Naive thymus-derived CD4-positive, alpha-beta T cell (primary cell): ENCODE measurements around the gene BICD2. TPM values are rescaled to one million over a fixed set of nuclear protein-coding genes. Genes with fewer than 3 reads are reported as not detected.

Experiments
- ATAC-seq: fragments of 150-1000 bp; cut with Tn5 transposase; 2 replicates; pipeline ENCODE4 v1.10.0; 2021; ENCODE audit warnings: mild to moderate bottlenecking, moderate library complexity
- CTCF ChIA-PET: fragments of 350-600 bp; sonication (Branson Sonifier 250); formaldehyde crosslinking; loops from one replicate; lab custom pipeline; 2021; ENCODE audit warnings: antibody characterized with exemption; lab: Charles Lee
- POLR2A ChIA-PET: fragments of 350-600 bp; sonication (Branson Sonifier 250); formaldehyde crosslinking; loops from one replicate; lab custom pipeline; 2021; ENCODE audit warnings: antibody characterized with exemption, inconsistent platforms; lab: Charles Lee
- DNase-seq, 9 donors: peaks; one replicate each; pipeline versions ENCODE4 v3.0.0 to v3.0.0-alpha.2; 2020 to 2022; ENCODE audit warnings: mixed read lengths in 1 of 9
- H3K27ac ChIP-seq: one replicate; pipeline ENCODE4 v1.7.0; 2013; ENCODE audit warnings: mild to moderate bottlenecking, low read depth, low read length, moderate library complexity
- H3K27me3 ChIP-seq, 2 donors: one replicate each; pipeline ENCODE4 v1.7.0; 2013; ENCODE audit warnings: low read length in 2 of 2, mild to moderate bottlenecking in 2 of 2, moderate library complexity in 2 of 2; ENCODE audit not compliant: control insufficient read depth in 2 of 2, insufficient read depth in 2 of 2
- H3K36me3 ChIP-seq, 3 experiments: 1 replicate in 2 of 3; 2 replicates in 1 of 3; pipeline ENCODE4 v1.7.0; 2013; ENCODE audit warnings: low read length in 3 of 3, mild to moderate bottlenecking in 3 of 3, moderate library complexity in 1 of 3; ENCODE audit not compliant: insufficient read depth in 3 of 3, control insufficient read depth in 2 of 3
- H3K4me1 ChIP-seq, 2 donors: one replicate each; pipeline ENCODE4 v1.7.0; 2013; ENCODE audit warnings: low read length in 2 of 2, mild to moderate bottlenecking in 2 of 2, moderate library complexity in 1 of 2; ENCODE audit not compliant: control insufficient read depth in 2 of 2, insufficient read depth in 2 of 2
- H3K4me3 ChIP-seq: 2 replicates; pipeline ENCODE4 v1.7.0; 2013; ENCODE audit warnings: mild to moderate bottlenecking, low read length
- H3K9me3 ChIP-seq, 3 experiments: 1 replicate in 2 of 3; 2 replicates in 1 of 3; pipeline ENCODE4 v1.7.0; 2013; ENCODE audit warnings: low read length in 3 of 3; ENCODE audit not compliant: control insufficient read depth in 2 of 3
- H3K27ac Mint-ChIP-seq, 9 donors: one replicate each; pipeline ENCODE4 v1.8.0; 2020 to 2022; ENCODE audit warnings: mixed read lengths in 9 of 9, mild to moderate bottlenecking in 8 of 9, moderate library complexity in 5 of 9, inconsistent platforms in 2 of 9
- H3K27me3 Mint-ChIP-seq, 5 donors: one replicate each; pipeline ENCODE4 v1.8.0; 2021 to 2022; ENCODE audit warnings: mixed read lengths in 5 of 5, mild to moderate bottlenecking in 1 of 5
- H3K36me3 Mint-ChIP-seq, 5 donors: one replicate each; pipeline ENCODE4 v1.8.0; 2020 to 2022; ENCODE audit warnings: mixed read lengths in 5 of 5, mild to moderate bottlenecking in 3 of 5, inconsistent platforms in 1 of 5
- H3K4me1 Mint-ChIP-seq, 7 donors: one replicate each; pipeline ENCODE4 v1.8.0; 2020 to 2022; ENCODE audit warnings: mixed read lengths in 7 of 7, mild to moderate bottlenecking in 3 of 7, inconsistent platforms in 1 of 7
- H3K4me3 Mint-ChIP-seq, 10 donors: one replicate each; pipeline ENCODE4 v1.8.0; 2020 to 2022; ENCODE audit warnings: mild to moderate bottlenecking in 10 of 10, mixed read lengths in 10 of 10, moderate library complexity in 6 of 10, inconsistent platforms in 2 of 10
- H3K9me3 Mint-ChIP-seq, 11 donors: one replicate each; pipeline ENCODE4 v1.8.0; 2020 to 2022; ENCODE audit warnings: mixed read lengths in 11 of 11, mild to moderate bottlenecking in 4 of 11, inconsistent platforms in 1 of 11, moderate library complexity in 1 of 11
- intact Hi-C, 2 donors: fragments of 100-400 bp; cut with micrococcal nuclease; formaldehyde crosslinking; loops; one replicate each; pipeline ENCODE4 v1.15.1; 2023
- polyA plus RNA-seq, 2 donors: library from polyadenylated mRNA; unstranded; fragments of 300-500 nt; fragmentation: Illumina TruSeq; gene quantifications; one replicate each; pipeline ENCODE4 v1.2.3, GENCODE V29; 2021
- total RNA-seq, 6 experiments: library from RNA in 5 of 6; stranded (reverse) in 5 of 6; gene quantifications; 1 replicate in 5 of 6; 2 replicates in 1 of 6; pipeline ENCODE4 v1.2.3 and lab custom pipeline; 2021 to 2026

Gene BICD2
- total and polyA plus RNA-seq, 7 experiments from 2014 or later, result 7.4 to 28.8 (median 27.4) TPM

GRCh38 chr9:92747459-92748232, 17.0 kb downstream of the BICD2 start:
- H3K9me3 Mint-ChIP-seq, result peaks cover 0 to 5% (median 0%) of the 10 kb centered on the region in 11 donors
- H3K4me3 Mint-ChIP-seq, result peak overlapping the region in 1 of 10 donors; percentile 25
- ATAC-seq (peak; percentile 14), DNase-seq (no peak)
- peaks cover 32 to 81% (median 73%) of the 10 kb centered on the region in 7 donors for H3K4me1 Mint-ChIP-seq
- H3K27ac Mint-ChIP-seq, result peak overlapping the region in 4 of 9 donors; percentile 12 to 69 (median 33)
- Histone ChIP-seq H3K4me1 (peaks cover under 1 to 6% of the 10 kb centered on the region in 2 donors), H3K36me3 (no peaks in the 10 kb centered on the region), H3K27me3 (no peaks in the 10 kb centered on the region), H3K4me3 (no peak overlapping the region), H3K27ac (no peak overlapping the region), H3K9me3 (no peaks in the 10 kb centered on the region)
- H3K27me3 Mint-ChIP-seq, result no peaks in the 10 kb centered on the region
- ChIA-PET CTCF (no interaction called here), POLR2A (no interaction called here)
- intact Hi-C loops, result no loop called here
- H3K36me3 Mint-ChIP-seq, result peaks cover 0 to 22% (median 5%) of the 10 kb centered on the region in 5 donors

GRCh38 chr9:92746567-92747458, 17.8 kb downstream of the BICD2 start:
- no peaks in the 10 kb centered on the region for H3K9me3 ChIP-seq
- no peaks in the 10 kb centered on the region for H3K4me1 ChIP-seq
- H3K27me3 ChIP-seq, result no peaks in the 10 kb centered on the region
- no peak overlapping the region for H3K4me3 ChIP-seq
- DNase-seq (no peak), ATAC-seq (no peak)
- POLR2A ChIA-PET, result no interaction called here
- Mint-ChIP-seq H3K27ac (peak overlapping the region in 2 of 9 donors; percentile 45 to 84), H3K36me3 (peaks cover 0 to 15% (median 4%) of the 10 kb centered on the region in 5 donors), H3K4me1 (peaks cover 24 to 80% (median 72%) of the 10 kb centered on the region in 7 donors), H3K4me3 (peak overlapping the region in 2 of 10 donors; percentile 28 to 33), H3K27me3 (no peaks in the 10 kb centered on the region), H3K9me3 (no peaks in the 10 kb centered on the region)
- intact Hi-C loops, result no loop called here
- CTCF ChIA-PET, result no interaction called here
- no peak overlapping the region for H3K27ac ChIP-seq
- H3K36me3 ChIP-seq, result no peaks in the 10 kb centered on the region

- ATAC-seq, result no peak
- H3K36me3 Mint-ChIP-seq, result peaks cover 0 to 12% (median 4%) of the 10 kb centered on the region in 5 donors
- ChIA-PET CTCF (no interaction called here), POLR2A (no interaction called here)
- H3K36me3 ChIP-seq, result no peaks in the 10 kb centered on the region
- H3K27ac Mint-ChIP-seq, result no peak overlapping the region
- H3K9me3 ChIP-seq, result no peaks in the 10 kb centered on the region
- peaks cover 27 to 83% (median 75%) of the 10 kb centered on the region in 7 donors for H3K4me1 Mint-ChIP-seq
- no peak overlapping the region for H3K27ac ChIP-seq
- no peaks in the 10 kb centered on the region for H3K27me3 ChIP-seq
- H3K9me3 Mint-ChIP-seq, result no peaks in the 10 kb centered on the region
- peaks cover 0 to 2% of the 10 kb centered on the region in 2 donors for H3K4me1 ChIP-seq
- H3K4me3 Mint-ChIP-seq, result peak overlapping the region in 3 of 10 donors; percentile 10 to 29 (median 28)
- intact Hi-C loops, result no loop called here
- H3K4me3 ChIP-seq, result no peak overlapping the region
- no peaks in the 10 kb centered on the region for H3K27me3 Mint-ChIP-seq
- DNase-seq, result no peak
Observed at GRCh38 chr9:92745881-92746280, 18.8 kb downstream of the BICD2 start.

GRCh38 chr9:92745331-92745730, 19.3 kb downstream of the BICD2 start:
- CTCF ChIA-PET, result interaction anchor here (0.6 kb wide), 1 partner anchor 444 kb away, joined by 3 read pairs; no protein-coding TSS in a partner anchor
- H3K4me3 Mint-ChIP-seq, result peak overlapping the region in 1 of 10 donors; percentile 28
- H3K27ac Mint-ChIP-seq, result peak overlapping the region in 2 of 9 donors; percentile 30 to 37
- H3K27me3 Mint-ChIP-seq, result no peaks in the 10 kb centered on the region
- peaks cover 0 to 9% (median 4%) of the 10 kb centered on the region in 5 donors for H3K36me3 Mint-ChIP-seq
- no peak for ATAC-seq
- no peaks in the 10 kb centered on the region for H3K36me3 ChIP-seq
- no peak for DNase-seq
- H3K9me3 ChIP-seq, result no peaks in the 10 kb centered on the region
- intact Hi-C loops, result no loop called here
- no peaks in the 10 kb centered on the region for H3K9me3 Mint-ChIP-seq
- peaks cover 33 to 83% (median 75%) of the 10 kb centered on the region in 7 donors for H3K4me1 Mint-ChIP-seq
- H3K4me1 ChIP-seq, result peaks cover 0 to 7% of the 10 kb centered on the region in 2 donors
- H3K27me3 ChIP-seq, result no peaks in the 10 kb centered on the region
- POLR2A ChIA-PET, result no interaction called here
- H3K4me3 ChIP-seq, result no peak overlapping the region
- H3K27ac ChIP-seq, result no peak overlapping the region

GRCh38 chr9:92740969-92741368, 23.7 kb downstream of the BICD2 start:
- POLR2A ChIA-PET, result no interaction called here
- H3K36me3 Mint-ChIP-seq, result peaks cover 0 to 3% (median 0%) of the 10 kb centered on the region in 5 donors
- Histone ChIP-seq H3K27ac (no peak overlapping the region), H3K4me3 (no peak overlapping the region), H3K9me3 (no peaks in the 10 kb centered on the region), H3K27me3 (no peaks in the 10 kb centered on the region), H3K4me1 (peaks cover 0 to 16% of the 10 kb centered on the region in 2 donors), H3K36me3 (no peaks in the 10 kb centered on the region)
- H3K9me3 Mint-ChIP-seq, result no peaks in the 10 kb centered on the region
- peak overlapping the region in 7 of 10 donors; percentile 15 to 67 (median 24) for H3K4me3 Mint-ChIP-seq
- H3K27ac Mint-ChIP-seq, result peak overlapping the region in 7 of 9 donors; percentile 11 to 86 (median 32)
- ATAC-seq, result no peak
- no peak for DNase-seq
- no peaks in the 10 kb centered on the region for H3K27me3 Mint-ChIP-seq
- intact Hi-C loops, result no loop called here
- CTCF ChIA-PET, result no interaction called here
- H3K4me1 Mint-ChIP-seq, result peaks cover 57 to 95% (median 86%) of the 10 kb centered on the region in 7 donors

GRCh38 chr9:92740446-92740961, 24.1 kb downstream of the BICD2 start:
- no peak overlapping the region for H3K27ac ChIP-seq
- H3K27ac Mint-ChIP-seq, result peak overlapping the region in 7 of 9 donors; percentile 27 to 86 (median 59)
- ChIA-PET CTCF (no interaction called here), POLR2A (no interaction called here)
- H3K36me3 ChIP-seq, result no peaks in the 10 kb centered on the region
- DNase-seq (no peak), ATAC-seq (no peak)
- H3K9me3 Mint-ChIP-seq, result no peaks in the 10 kb centered on the region
- intact Hi-C loops, result no loop called here
- peaks cover 57 to 93% (median 84%) of the 10 kb centered on the region in 7 donors for H3K4me1 Mint-ChIP-seq
- H3K4me3 ChIP-seq, result no peak overlapping the region
- peaks cover 0 to 3% (median 0%) of the 10 kb centered on the region in 5 donors for H3K36me3 Mint-ChIP-seq
- H3K27me3 ChIP-seq, result no peaks in the 10 kb centered on the region
- H3K9me3 ChIP-seq, result no peaks in the 10 kb centered on the region
- H3K4me1 ChIP-seq, result peaks cover 0 to 16% of the 10 kb centered on the region in 2 donors
- no peaks in the 10 kb centered on the region for H3K27me3 Mint-ChIP-seq
- H3K4me3 Mint-ChIP-seq, result peak overlapping the region in 8 of 10 donors; percentile 1 to 67 (median 51)
